Panc1 (cell line): ENCODE data around the gene CCNK. TPM values are rescaled to one million over a fixed set of nuclear protein-coding genes. Genes with fewer than 3 reads are reported as not detected.

Experiments used
- ATAC-seq: fragments of 200-7000 bp; cut with Tn5 transposase; 2 replicates; pipeline ENCODE4 v1.9.1; 2020; ENCODE audit warnings: mild to moderate bottlenecking, moderate library complexity
- BruUV-seq: library from RNA; stranded (reverse); fragments of 400-500 nt; replicated peaks from 2 replicates; lab custom pipeline; 2021; lab: Mats Ljungman, UMichigan
- CTCF ChIA-PET: fragments of 300-600 bp; sonication (Branson Sonifier 250); formaldehyde crosslinking; loops from one replicate; lab custom pipeline; 2022; ENCODE audit warnings: antibody characterized with exemption; lab: Charles Lee
- POLR2A ChIA-PET: fragments of 300-600 bp; sonication (Branson Sonifier 250); formaldehyde crosslinking; loops from one replicate; lab custom pipeline; 2022; ENCODE audit warnings: antibody characterized with exemption; lab: Charles Lee
- DNase-seq: peaks from one replicate; pipeline ENCODE4 v3.0.0-alpha.2; 2010; ENCODE audit warnings: low read depth, low spot score
- H3K27ac ChIP-seq: 2 replicates; pipeline ENCODE4 v1.5.1; 2011; ENCODE audit warnings: mild to moderate bottlenecking, low read length, inconsistent platforms
- H3K27me3 ChIP-seq: fragments of 200-500 bp; sonication (Bioruptor generic); 2 replicates; pipeline ENCODE4 v1.6.0; 2014; ENCODE audit warnings: low read length, inconsistent platforms; ENCODE audit not compliant: control insufficient read depth, insufficient read depth
- H3K36me3 ChIP-seq: fragments of 200-500 bp; sonication (Bioruptor generic); 2 replicates; pipeline ENCODE4 v1.5.1; 2014; ENCODE audit warnings: inconsistent platforms, mild to moderate bottlenecking, low read length, moderate library complexity; ENCODE audit not compliant: control insufficient read depth, insufficient read depth
- H3K4me1 ChIP-seq: 2 replicates; pipeline ENCODE4 v1.5.1; 2011; ENCODE audit warnings: inconsistent platforms, mild to moderate bottlenecking, low read length, moderate library complexity; ENCODE audit not compliant: control insufficient read depth, insufficient read depth
- H3K4me3 ChIP-seq, 2 experiments: 2 replicates each; pipeline ENCODE4 v1.5.1; 2011 to 2012; ENCODE audit warnings: low read depth in 2 of 2, low read length in 2 of 2, mild to moderate bottlenecking in 2 of 2, inconsistent platforms in 1 of 2, moderate library complexity in 1 of 2
- H3K9me3 ChIP-seq: fragments of 200-500 bp; sonication (Bioruptor generic); 2 replicates; pipeline ENCODE4 v1.5.1; 2014; ENCODE audit warnings: low read depth, mild to moderate bottlenecking, inconsistent platforms, low read length, moderate library complexity; ENCODE audit not compliant: control insufficient read depth, insufficient read depth
- POLR2AphosphoS5 ChIP-seq: IDR thresholded peaks from 2 replicates; pipeline ENCODE4 v1.6.1; 2012; ENCODE audit warnings: mild to moderate bottlenecking, low read depth, low read length, moderate library complexity
- SIN3A ChIP-seq: IDR thresholded peaks from 2 replicates; pipeline ENCODE4 v1.6.1; 2012; ENCODE audit warnings: low read depth, mild to moderate bottlenecking, low read length, moderate library complexity, borderline replicate concordance; ENCODE audit not compliant: insufficient read depth
- TCF7L2 ChIP-seq: IDR thresholded peaks from 2 replicates; pipeline ENCODE4 v1.6.1; 2011; ENCODE audit warnings: mild to moderate bottlenecking, low read depth, low read length, inconsistent platforms
- in situ Hi-C: cut with HindIII; loops from 2 replicates; pipeline ENCODE4 v1.10.0; 2016; ENCODE audit warnings: low sequenced_read_pairs, low pct_unique_long_range_greater_than_20kb
- intact Hi-C: fragments of 100-400 bp; cut with micrococcal nuclease; formaldehyde crosslinking; loops from one replicate; pipeline ENCODE4 v1.10.0; 2022; ENCODE audit not compliant: unreplicated experiment
- total RNA-seq: library from RNA; stranded (reverse); gene quantifications from one replicate; pipeline ENCODE4 v1.2.1, GENCODE V29; 2021; ENCODE audit not compliant: unreplicated experiment
- TF ChIP-seq, protein P1 (sequence below), 2 experiments: IDR thresholded peaks; 2 replicates each; pipeline ENCODE4 v1.6.1; 2011 to 2012; ENCODE audit warnings: low read depth in 2 of 2, control low read depth in 1 of 2, low read length in 1 of 2, mild to moderate bottlenecking in 1 of 2, moderate library complexity in 1 of 2; ENCODE audit not compliant: insufficient read depth in 1 of 2
- TF ChIP-seq, protein P2 (sequence below): fragments of 450-650 bp; IDR thresholded peaks from 2 replicates; pipeline ENCODE4 v1.5.1; 2017; ENCODE audit warnings: mild to moderate bottlenecking

The CCNK gene
- total RNA-seq, 1 experiment from 2014 or later: 47.8 TPM

DNA sequence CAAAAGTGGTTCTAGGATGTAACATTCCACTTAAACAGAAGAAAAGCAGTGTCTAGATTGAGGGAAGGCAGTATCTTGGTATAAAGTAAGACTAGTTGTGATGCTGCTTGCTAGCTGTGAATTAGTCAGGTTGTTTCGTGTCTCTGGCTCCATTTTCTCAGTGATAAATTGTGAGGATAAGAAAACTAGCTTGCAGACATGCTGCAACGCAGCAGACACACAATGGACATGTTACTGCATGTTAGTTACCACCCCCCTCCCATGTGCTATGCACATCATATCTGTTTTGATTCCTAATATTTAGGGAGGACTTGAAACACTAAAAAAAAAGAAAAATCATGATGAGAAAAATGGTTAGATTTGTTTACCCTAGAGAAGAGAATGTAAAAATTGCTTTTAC lies 2.9 kb downstream of the CCNK start:
- in situ Hi-C loops: no loop called here
- POLR2A ChIA-PET: no interaction called here

DNA sequence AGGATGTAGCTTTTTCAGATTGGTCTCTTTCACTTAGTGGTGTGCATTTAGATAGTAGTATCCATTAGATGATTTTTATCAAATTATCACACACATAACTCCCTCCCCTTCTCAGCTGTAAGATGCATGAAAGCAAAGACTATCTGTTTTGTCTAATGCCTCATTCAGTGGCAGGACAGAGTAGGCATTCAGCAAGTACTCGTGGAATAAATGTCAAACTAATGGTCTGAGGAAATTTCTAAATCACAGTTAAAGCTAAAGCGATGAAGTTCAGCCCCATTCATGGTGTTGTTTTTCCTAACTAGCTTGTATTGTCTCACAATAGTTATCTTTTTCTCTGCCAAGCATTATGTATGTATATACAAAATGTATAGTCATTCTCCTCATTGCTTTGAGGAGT lies 16.1 kb downstream of the CCNK start:
- BruUV-seq: no TSS peak
- Histone ChIP-seq H3K9me3 (no peaks in the 10 kb centered on the region), H3K27me3 (no peaks in the 10 kb centered on the region), H3K4me3 (no peak overlapping the region), H3K4me1 (no peaks in the 10 kb centered on the region), H3K36me3 (peaks cover 23% of the 10 kb centered on the region), H3K27ac (no peak overlapping the region)
- ATAC-seq (no peak), DNase-seq (no peak)
- TF ChIP-seq SIN3A: no peak
- no peak for TF ChIP-seq TCF7L2
- TF ChIP-seq, protein P1, sequence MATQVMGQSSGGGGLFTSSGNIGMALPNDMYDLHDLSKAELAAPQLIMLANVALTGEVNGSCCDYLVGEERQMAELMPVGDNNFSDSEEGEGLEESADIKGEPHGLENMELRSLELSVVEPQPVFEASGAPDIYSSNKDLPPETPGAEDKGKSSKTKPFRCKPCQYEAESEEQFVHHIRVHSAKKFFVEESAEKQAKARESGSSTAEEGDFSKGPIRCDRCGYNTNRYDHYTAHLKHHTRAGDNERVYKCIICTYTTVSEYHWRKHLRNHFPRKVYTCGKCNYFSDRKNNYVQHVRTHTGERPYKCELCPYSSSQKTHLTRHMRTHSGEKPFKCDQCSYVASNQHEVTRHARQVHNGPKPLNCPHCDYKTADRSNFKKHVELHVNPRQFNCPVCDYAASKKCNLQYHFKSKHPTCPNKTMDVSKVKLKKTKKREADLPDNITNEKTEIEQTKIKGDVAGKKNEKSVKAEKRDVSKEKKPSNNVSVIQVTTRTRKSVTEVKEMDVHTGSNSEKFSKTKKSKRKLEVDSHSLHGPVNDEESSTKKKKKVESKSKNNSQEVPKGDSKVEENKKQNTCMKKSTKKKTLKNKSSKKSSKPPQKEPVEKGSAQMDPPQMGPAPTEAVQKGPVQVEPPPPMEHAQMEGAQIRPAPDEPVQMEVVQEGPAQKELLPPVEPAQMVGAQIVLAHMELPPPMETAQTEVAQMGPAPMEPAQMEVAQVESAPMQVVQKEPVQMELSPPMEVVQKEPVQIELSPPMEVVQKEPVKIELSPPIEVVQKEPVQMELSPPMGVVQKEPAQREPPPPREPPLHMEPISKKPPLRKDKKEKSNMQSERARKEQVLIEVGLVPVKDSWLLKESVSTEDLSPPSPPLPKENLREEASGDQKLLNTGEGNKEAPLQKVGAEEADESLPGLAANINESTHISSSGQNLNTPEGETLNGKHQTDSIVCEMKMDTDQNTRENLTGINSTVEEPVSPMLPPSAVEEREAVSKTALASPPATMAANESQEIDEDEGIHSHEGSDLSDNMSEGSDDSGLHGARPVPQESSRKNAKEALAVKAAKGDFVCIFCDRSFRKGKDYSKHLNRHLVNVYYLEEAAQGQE (IDR thresholded peaks at IDR 0.05; ENCODE audit: insufficient read depth in 1 of 2, low read depth in 2 of 2, low read length in 1 of 2): no peak
- TF ChIP-seq, protein P2, sequence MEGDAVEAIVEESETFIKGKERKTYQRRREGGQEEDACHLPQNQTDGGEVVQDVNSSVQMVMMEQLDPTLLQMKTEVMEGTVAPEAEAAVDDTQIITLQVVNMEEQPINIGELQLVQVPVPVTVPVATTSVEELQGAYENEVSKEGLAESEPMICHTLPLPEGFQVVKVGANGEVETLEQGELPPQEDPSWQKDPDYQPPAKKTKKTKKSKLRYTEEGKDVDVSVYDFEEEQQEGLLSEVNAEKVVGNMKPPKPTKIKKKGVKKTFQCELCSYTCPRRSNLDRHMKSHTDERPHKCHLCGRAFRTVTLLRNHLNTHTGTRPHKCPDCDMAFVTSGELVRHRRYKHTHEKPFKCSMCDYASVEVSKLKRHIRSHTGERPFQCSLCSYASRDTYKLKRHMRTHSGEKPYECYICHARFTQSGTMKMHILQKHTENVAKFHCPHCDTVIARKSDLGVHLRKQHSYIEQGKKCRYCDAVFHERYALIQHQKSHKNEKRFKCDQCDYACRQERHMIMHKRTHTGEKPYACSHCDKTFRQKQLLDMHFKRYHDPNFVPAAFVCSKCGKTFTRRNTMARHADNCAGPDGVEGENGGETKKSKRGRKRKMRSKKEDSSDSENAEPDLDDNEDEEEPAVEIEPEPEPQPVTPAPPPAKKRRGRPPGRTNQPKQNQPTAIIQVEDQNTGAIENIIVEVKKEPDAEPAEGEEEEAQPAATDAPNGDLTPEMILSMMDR: no peak
- TF ChIP-seq POLR2AphosphoS5: no peak
- CTCF ChIA-PET: no interaction called here
- intact Hi-C loops: no loop called here
- in situ Hi-C loops: no loop called here
- POLR2A ChIA-PET: no interaction called here

More for the DNA sequence above, 2.9 kb downstream of the CCNK start:
- Histone ChIP-seq H3K27ac (no peak overlapping the region), H3K27me3 (no peaks in the 10 kb centered on the region), H3K9me3 (no peaks in the 10 kb centered on the region), H3K4me1 (peaks cover 25% of the 10 kb centered on the region), H3K4me3 (no peak overlapping the region), H3K36me3 (peaks cover 5% of the 10 kb centered on the region; the same call in 1 of the 2 replicates)
- TF ChIP-seq, protein P2: no peak
- TF ChIP-seq, protein P1 (IDR thresholded peaks at IDR 0.05; ENCODE audit: insufficient read depth in 1 of 2, low read depth in 2 of 2, low read length in 1 of 2): no peak
- TF ChIP-seq SIN3A: no peak
- ATAC-seq: no peak
- no peak for DNase-seq
- CTCF ChIA-PET: no interaction called here
- BruUV-seq: no TSS peak
- intact Hi-C loops: no loop called here
